HepG2 (cell line): ENCODE measurements around the gene DCPS. TPM values are rescaled to one million over a fixed set of nuclear protein-coding genes. Genes with fewer than 3 reads are reported as not detected.

Source experiments
- ARID4A ChIP-seq: sonication (generic); formaldehyde crosslinking; IDR thresholded peaks from 2 replicates; pipeline ENCODE4 v1.5.0; 2020; ENCODE audit warnings: mild to moderate bottlenecking, missing genetic modification reagents, borderline replicate concordance
- ATF2 ChIP-seq: sonication (generic); formaldehyde crosslinking; IDR thresholded peaks from 2 replicates; pipeline ENCODE4 v1.4.0; 2020; ENCODE audit warnings: missing genetic modification reagents
- FOXC1 ChIP-seq: sonication (generic); formaldehyde crosslinking; IDR thresholded peaks from 2 replicates; pipeline ENCODE4 v1.8.0; 2022; ENCODE audit warnings: mild to moderate bottlenecking, missing genetic modification reagents, borderline replicate concordance
- HHEX ChIP-seq: IDR thresholded peaks from 2 replicates; pipeline ENCODE4 v1.6.1; 2016; ENCODE audit warnings: control low read depth
- HMGA1 ChIP-seq: sonication (generic); formaldehyde crosslinking; conservative IDR thresholded peaks from 2 replicates; pipeline ENCODE4 v1.4.0; 2020; ENCODE audit warnings: missing genetic modification reagents
- MAFF ChIP-seq: IDR thresholded peaks from 2 replicates; pipeline ENCODE4 v1.6.1; 2011; ENCODE audit warnings: low read depth, low read length, improper control_type of control experiment
- NPAS2 ChIP-seq: sonication (generic); formaldehyde crosslinking; IDR thresholded peaks from 2 replicates; pipeline ENCODE4 v1.8.0; 2022; ENCODE audit warnings: mild to moderate bottlenecking, missing genetic modification reagents, borderline replicate concordance
- RELA ChIP-seq: sonication (generic); formaldehyde crosslinking; IDR thresholded peaks from 2 replicates; pipeline ENCODE4 v1.4.0; 2020; ENCODE audit warnings: missing genetic modification reagents
- RERE ChIP-seq: IDR thresholded peaks from 2 replicates; pipeline ENCODE4 v1.6.1; 2016; ENCODE audit warnings: low read depth, missing genetic modification reagents, missing compliant biosample characterization
- TRAFD1 ChIP-seq: sonication (generic); formaldehyde crosslinking; IDR thresholded peaks from 2 replicates; pipeline ENCODE4 v1.5.1; 2020; ENCODE audit warnings: missing genetic modification reagents, mild to moderate bottlenecking, borderline replicate concordance
- ZFX ChIP-seq: sonication (generic); formaldehyde crosslinking; IDR thresholded peaks from 2 replicates; pipeline ENCODE4 v1.4.0; 2020; ENCODE audit warnings: mild to moderate bottlenecking, low read depth, missing genetic modification reagents, moderate library complexity
- ZNF441 ChIP-seq: sonication (generic); formaldehyde crosslinking; IDR thresholded peaks from 2 replicates; pipeline ENCODE4 v1.7.0; 2021; ENCODE audit warnings: missing genetic modification reagents, borderline replicate concordance
- ZNF619 ChIP-seq: sonication (generic); formaldehyde crosslinking; IDR thresholded peaks from 2 replicates; pipeline ENCODE4 v1.4.0; 2020; ENCODE audit warnings: mild to moderate bottlenecking, missing genetic modification reagents
- ZNF775 ChIP-seq: sonication (generic); formaldehyde crosslinking; IDR thresholded peaks from 2 replicates; pipeline ENCODE4 v1.4.0; 2020; ENCODE audit warnings: missing genetic modification reagents, mild to moderate bottlenecking, moderate library complexity, borderline replicate concordance
- ZNF780A ChIP-seq: sonication (generic); formaldehyde crosslinking; IDR thresholded peaks from 2 replicates; pipeline ENCODE4 v1.8.0; 2022; ENCODE audit warnings: mild to moderate bottlenecking, missing genetic modification reagents, moderate library complexity
- polyA plus RNA-seq, 8 experiments: library from polyadenylated mRNA; depleted of rRNA in 3 of 8; stranded (reverse) in 7 of 8; unstranded in 1 of 8; fragments of >200 nt; fragmentation: Illumina TruSeq in 4 of 8; extraction: Trizol in 4 of 8; gene quantifications; 2 replicates each; pipeline versions ENCODE4 v1.2.1 to v1.2.3, GENCODE V29; 2011 to 2016; ENCODE audit warnings: low read depth in 4 of 8, missing spikeins in 1 of 8, mixed read lengths in 1 of 8; ENCODE audit not compliant: insufficient read depth in 1 of 8
- total RNA-seq, 5 experiments: library from RNA; depleted of rRNA; stranded (reverse); fragments of >200 nt; fragmentation: Illumina TruSeq; extraction: Trizol; gene quantifications; 2 replicates each; pipeline ENCODE4 v1.2.3, GENCODE V29; 2016; ENCODE audit warnings: low read depth in 1 of 5

Gene DCPS
- total and polyA plus RNA-seq, 2 of the 13 experiments (the other 11 are each of a cell fraction or from before 2014, with no cell fraction given) = 21.9 to 22.5 TPM

- TF ChIP-seq ARID4A (CRISPR knock-in tag) (peak; percentile 32; the same call in 1 of the 2 replicates), FOXC1 (CRISPR knock-in tag) (no peak), ZNF775 (CRISPR knock-in tag) (no peak), ZFX (CRISPR knock-in tag) (peak; percentile 69), NPAS2 (no peak), ZNF619 (CRISPR knock-in tag) (no peak), ATF2 (no peak), TRAFD1 (CRISPR knock-in tag) (no peak), HMGA1 (no peak), ZNF441 (CRISPR knock-in tag) (no peak), HHEX (no peak), MAFF (no peak), ZNF780A (no peak), RERE (CRISPR knock-in tag) (no peak), RELA (CRISPR knock-in tag) (no peak)
These were observed 51.6 kb downstream of the DCPS start, which contains the start of gene ST3GAL4 (continued) for GRCh38 chr11:126355324-126355925.
